HL-60 (cell line): Measurements from ENCODE around the gene KCNQ1.

Experiments
- DNase-seq, 2 experiments: peaks; one replicate each; pipeline ENCODE4 v3.0.0-alpha.2; 2010 to 2020; ENCODE audit warnings: low read depth in 1 of 2, low spot score in 1 of 2
- H3K27ac ChIP-seq: fragments of 250-450 bp; sonication (Bioruptor Pico); replicated peaks from 2 replicates; pipeline ENCODE4 v1.5.1; 2020; ENCODE audit warnings: mild to moderate bottlenecking, moderate library complexity
- H3K27me3 ChIP-seq: fragments of 250-450 bp; sonication (Bioruptor Pico); 2 replicates; pipeline ENCODE4 v1.5.1; 2021; ENCODE audit warnings: mild to moderate bottlenecking, moderate library complexity; ENCODE audit not compliant: insufficient read depth, poor library complexity, severe bottlenecking
- H3K4me3 ChIP-seq: replicated peaks from 2 replicates; pipeline ENCODE4 v1.5.1; 2011; ENCODE audit warnings: mild to moderate bottlenecking, control low read depth, low read length; ENCODE audit not compliant: insufficient read depth
- GABPA ChIP-seq: IDR thresholded peaks from 2 replicates; pipeline ENCODE4 v1.6.1; 2012; ENCODE audit warnings: low read depth
- POLR2AphosphoS5 ChIP-seq: IDR thresholded peaks from 2 replicates; pipeline ENCODE4 v1.6.1; 2012; ENCODE audit warnings: low read depth
- SPI1 ChIP-seq: IDR thresholded peaks from 2 replicates; pipeline ENCODE4 v1.6.1; 2012; ENCODE audit warnings: low read depth, mild to moderate bottlenecking, borderline replicate concordance
- TF ChIP-seq, protein P1 (sequence below): IDR thresholded peaks from one replicate; pipeline ENCODE4 v1.5.1; 2011; ENCODE audit warnings: low read length, control low read depth, inconsistent platforms; ENCODE audit not compliant: insufficient read depth
- TF ChIP-seq, protein P2 (sequence below): IDR thresholded peaks from 2 replicates; pipeline ENCODE4 v1.6.1; 2012; ENCODE audit warnings: low read depth; ENCODE audit not compliant: insufficient replicate concordance

The KCNQ1 gene

DNA sequence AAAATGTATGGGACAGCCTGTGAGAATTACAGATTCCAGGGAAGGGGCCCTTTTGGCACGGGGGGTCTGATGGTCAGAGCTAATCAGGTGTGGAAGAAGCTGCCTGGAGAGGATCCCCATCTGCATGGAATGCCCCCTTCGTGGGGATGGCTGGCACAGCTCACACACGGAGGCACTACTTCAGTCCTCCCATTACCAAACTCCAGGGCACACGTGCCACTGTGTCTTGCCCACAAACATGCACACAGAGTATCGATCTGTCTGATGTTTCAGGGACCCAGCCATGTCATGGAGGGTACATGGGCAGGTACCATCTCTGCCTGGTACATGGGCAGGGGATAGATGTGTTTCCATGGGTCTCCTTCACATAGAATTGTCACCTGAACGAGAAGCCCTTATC, 240.2 kb downstream of the KCNQ1 start:
- H3K4me3 ChIP-seq: no peak overlapping the region
- no peak overlapping the region for H3K27ac ChIP-seq
- no peaks in the 10 kb centered on the region for H3K27me3 ChIP-seq
- TF ChIP-seq POLR2AphosphoS5: no peak
- TF ChIP-seq, protein P1, sequence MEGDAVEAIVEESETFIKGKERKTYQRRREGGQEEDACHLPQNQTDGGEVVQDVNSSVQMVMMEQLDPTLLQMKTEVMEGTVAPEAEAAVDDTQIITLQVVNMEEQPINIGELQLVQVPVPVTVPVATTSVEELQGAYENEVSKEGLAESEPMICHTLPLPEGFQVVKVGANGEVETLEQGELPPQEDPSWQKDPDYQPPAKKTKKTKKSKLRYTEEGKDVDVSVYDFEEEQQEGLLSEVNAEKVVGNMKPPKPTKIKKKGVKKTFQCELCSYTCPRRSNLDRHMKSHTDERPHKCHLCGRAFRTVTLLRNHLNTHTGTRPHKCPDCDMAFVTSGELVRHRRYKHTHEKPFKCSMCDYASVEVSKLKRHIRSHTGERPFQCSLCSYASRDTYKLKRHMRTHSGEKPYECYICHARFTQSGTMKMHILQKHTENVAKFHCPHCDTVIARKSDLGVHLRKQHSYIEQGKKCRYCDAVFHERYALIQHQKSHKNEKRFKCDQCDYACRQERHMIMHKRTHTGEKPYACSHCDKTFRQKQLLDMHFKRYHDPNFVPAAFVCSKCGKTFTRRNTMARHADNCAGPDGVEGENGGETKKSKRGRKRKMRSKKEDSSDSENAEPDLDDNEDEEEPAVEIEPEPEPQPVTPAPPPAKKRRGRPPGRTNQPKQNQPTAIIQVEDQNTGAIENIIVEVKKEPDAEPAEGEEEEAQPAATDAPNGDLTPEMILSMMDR: no peak
- no peak for TF ChIP-seq SPI1
- TF ChIP-seq GABPA: no peak
- TF ChIP-seq, protein P2, sequence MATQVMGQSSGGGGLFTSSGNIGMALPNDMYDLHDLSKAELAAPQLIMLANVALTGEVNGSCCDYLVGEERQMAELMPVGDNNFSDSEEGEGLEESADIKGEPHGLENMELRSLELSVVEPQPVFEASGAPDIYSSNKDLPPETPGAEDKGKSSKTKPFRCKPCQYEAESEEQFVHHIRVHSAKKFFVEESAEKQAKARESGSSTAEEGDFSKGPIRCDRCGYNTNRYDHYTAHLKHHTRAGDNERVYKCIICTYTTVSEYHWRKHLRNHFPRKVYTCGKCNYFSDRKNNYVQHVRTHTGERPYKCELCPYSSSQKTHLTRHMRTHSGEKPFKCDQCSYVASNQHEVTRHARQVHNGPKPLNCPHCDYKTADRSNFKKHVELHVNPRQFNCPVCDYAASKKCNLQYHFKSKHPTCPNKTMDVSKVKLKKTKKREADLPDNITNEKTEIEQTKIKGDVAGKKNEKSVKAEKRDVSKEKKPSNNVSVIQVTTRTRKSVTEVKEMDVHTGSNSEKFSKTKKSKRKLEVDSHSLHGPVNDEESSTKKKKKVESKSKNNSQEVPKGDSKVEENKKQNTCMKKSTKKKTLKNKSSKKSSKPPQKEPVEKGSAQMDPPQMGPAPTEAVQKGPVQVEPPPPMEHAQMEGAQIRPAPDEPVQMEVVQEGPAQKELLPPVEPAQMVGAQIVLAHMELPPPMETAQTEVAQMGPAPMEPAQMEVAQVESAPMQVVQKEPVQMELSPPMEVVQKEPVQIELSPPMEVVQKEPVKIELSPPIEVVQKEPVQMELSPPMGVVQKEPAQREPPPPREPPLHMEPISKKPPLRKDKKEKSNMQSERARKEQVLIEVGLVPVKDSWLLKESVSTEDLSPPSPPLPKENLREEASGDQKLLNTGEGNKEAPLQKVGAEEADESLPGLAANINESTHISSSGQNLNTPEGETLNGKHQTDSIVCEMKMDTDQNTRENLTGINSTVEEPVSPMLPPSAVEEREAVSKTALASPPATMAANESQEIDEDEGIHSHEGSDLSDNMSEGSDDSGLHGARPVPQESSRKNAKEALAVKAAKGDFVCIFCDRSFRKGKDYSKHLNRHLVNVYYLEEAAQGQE: no peak
- DNase-seq: no peak

DNA sequence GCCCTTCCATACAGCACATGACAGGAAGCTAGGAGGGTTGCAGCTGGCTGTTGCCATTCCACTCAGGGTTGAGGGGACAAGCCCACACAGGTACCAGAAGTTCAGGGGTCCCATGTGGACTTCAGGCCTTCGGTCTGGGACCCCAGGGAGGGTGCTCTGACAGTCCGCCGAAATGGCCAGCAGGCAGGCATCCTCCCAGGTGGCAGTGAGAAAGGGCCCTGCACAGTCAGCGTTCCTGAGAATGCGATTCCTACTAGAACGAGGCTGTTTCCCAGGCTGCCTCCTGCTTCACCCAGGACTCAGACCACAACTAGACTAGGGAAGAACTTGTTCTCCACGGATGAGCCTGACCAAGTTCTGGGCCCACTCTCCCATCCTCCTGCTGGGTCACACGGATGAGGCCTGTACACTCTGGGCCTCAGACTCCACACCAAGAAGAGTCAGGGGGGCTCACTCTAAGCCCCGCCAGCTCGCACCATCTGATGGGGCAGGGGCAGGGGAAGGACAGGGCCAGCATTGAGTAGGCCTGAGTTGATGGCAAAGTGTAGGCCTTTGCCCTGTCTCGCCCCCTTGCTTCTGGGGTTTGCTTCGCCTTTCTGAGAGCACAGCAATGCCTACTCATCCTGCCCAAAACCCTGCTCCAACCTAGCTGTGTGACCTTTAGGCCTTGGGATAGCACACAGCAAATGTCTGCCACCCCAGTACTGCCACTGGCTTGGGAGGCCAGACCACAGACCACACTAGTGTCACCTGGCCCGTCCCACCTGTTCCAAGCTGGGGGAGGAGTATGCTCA, 241.0 kb downstream of the KCNQ1 start:
- Histone ChIP-seq H3K27ac (no peak overlapping the region), H3K27me3 (no peaks in the 10 kb centered on the region), H3K4me3 (no peak overlapping the region)
- TF ChIP-seq, protein P1: no peak
- TF ChIP-seq, protein P2: no peak
- TF ChIP-seq SPI1: no peak
- no peak for TF ChIP-seq POLR2AphosphoS5
- no peak for TF ChIP-seq GABPA
- DNase-seq: no peak

DNA sequence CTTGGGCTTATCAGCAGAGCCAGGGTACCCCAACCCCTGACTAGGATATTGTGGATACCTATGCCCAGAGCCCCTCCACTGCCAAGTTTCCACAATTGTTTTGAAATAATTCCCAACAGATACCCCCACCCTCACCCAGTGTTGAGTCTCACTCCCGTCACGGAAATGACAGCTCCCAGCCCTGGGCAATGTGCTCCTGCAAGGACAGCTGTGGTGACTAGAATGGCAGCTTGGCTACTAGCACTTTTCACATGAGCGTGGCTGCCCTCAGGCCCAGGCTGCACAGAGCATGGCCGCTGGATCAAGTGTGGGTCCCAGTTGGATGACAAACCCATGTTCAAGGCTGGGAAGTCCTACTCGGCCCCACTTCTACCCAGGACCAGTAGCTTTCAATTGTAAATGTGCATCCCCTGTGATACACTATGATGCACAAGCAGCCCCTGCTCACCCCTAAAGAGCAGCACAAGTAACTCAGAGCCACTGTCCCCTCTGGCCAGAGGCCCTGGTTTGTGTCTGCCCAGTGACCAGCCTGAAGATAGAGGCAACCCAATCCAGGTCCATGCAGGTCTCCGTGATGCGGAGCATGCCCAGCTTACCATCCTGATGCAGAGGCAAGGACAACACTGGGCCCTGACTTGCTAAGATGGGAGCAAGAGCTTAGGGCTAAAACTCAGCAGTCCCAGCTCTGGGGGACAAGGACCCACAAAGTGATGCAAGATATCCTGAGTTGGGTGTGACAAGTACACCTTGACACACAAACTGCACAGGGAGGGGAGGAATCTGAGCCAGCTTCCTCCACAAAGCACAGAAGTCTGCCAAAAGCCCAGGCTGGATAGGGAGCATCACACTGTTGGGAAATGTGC, 241.8 kb downstream of the KCNQ1 start:
- no peak for TF ChIP-seq POLR2AphosphoS5
- TF ChIP-seq, protein P2: no peak
- TF ChIP-seq GABPA: no peak
- no peak for TF ChIP-seq SPI1
- TF ChIP-seq, protein P1: no peak
- H3K27ac ChIP-seq: no peak overlapping the region
- no peaks in the 10 kb centered on the region for H3K27me3 ChIP-seq
- no peak overlapping the region for H3K4me3 ChIP-seq
- no peak for DNase-seq
